Endothelial cell (in vitro differentiated cells): ENCODE data around the gene MTCH2. TPM values are rescaled to one million over a fixed set of nuclear protein-coding genes. Genes with fewer than 3 reads are reported as not detected.

ENCODE experiments used
- DNase-seq: peaks from one replicate; pipeline ENCODE4 v3.0.0; 2021; ENCODE audit warnings: low spot score
- H3K27ac Mint-ChIP-seq: one replicate; pipeline ENCODE4 v1.8.0; 2021; ENCODE audit warnings: mixed read lengths, inconsistent platforms; ENCODE audit not compliant: unreplicated experiment
- H3K27me3 Mint-ChIP-seq: one replicate; pipeline ENCODE4 v1.8.0; 2021; ENCODE audit warnings: mild to moderate bottlenecking, moderate library complexity, mixed read lengths, inconsistent platforms; ENCODE audit not compliant: unreplicated experiment
- H3K36me3 Mint-ChIP-seq: one replicate; pipeline ENCODE4 v1.8.0; 2021; ENCODE audit warnings: mild to moderate bottlenecking, low read depth, mixed read lengths, inconsistent platforms; ENCODE audit not compliant: unreplicated experiment
- H3K4me1 Mint-ChIP-seq: one replicate; pipeline ENCODE4 v1.8.0; 2021; ENCODE audit warnings: mild to moderate bottlenecking, mixed read lengths, inconsistent platforms; ENCODE audit not compliant: unreplicated experiment
- H3K4me3 Mint-ChIP-seq: one replicate; pipeline ENCODE4 v1.8.0; 2021; ENCODE audit warnings: mild to moderate bottlenecking, mixed read lengths, inconsistent platforms; ENCODE audit not compliant: unreplicated experiment
- H3K9me3 Mint-ChIP-seq: one replicate; pipeline ENCODE4 v1.8.0; 2021; ENCODE audit warnings: mixed read lengths, inconsistent platforms; ENCODE audit not compliant: unreplicated experiment
- total RNA-seq: library from RNA; stranded (reverse); fragmentation: NEBNext Ultra II Directional; extraction: Animal tissue kit (Norgen Biotek cat#: 25700); gene quantifications from one replicate; pipeline ENCODE4 v1.2.1, GENCODE V29; 2021; ENCODE audit not compliant: unreplicated experiment
- TF ChIP-seq, protein P1 (sequence below): fragments of 200-600 bp; sonication (generic); IDR thresholded peaks from one replicate; pipeline ENCODE4 v1.5.0; 2021; ENCODE audit warnings: antibody characterized with exemption; ENCODE audit not compliant: unreplicated experiment

Gene MTCH2
- total RNA-seq, 1 donor from 2014 or later: 109 TPM

DNA sequence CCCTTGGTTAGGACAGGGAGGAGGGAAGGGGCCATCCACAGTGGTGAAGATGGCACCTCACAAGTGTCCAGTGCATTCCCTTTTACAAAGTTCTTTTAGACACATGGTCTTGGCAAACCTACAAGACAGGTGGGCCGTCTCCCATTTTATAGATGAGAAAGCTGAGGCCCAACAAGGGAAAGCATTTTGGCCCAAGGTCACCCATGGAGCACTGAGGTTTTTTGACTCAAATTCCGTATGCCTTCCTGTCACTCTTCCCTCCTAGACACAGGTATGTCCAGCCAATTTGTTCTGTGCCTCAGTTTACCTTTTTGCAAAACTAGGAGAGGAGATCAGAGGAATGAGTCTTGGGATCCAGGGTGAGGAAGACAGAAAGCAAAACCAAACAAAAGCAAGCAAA lies 49.4 kb downstream of the MTCH2 start:
- Mint-ChIP-seq H3K27me3 (peaks cover 22% of the 10 kb centered on the region), H3K36me3 (peaks cover 13% of the 10 kb centered on the region), H3K4me3 (peak overlapping the region; percentile 88), H3K4me1 (peaks cover 31% of the 10 kb centered on the region), H3K27ac (peak overlapping the region; percentile 95), H3K9me3 (no peaks in the 10 kb centered on the region)
- TF ChIP-seq, protein P1, sequence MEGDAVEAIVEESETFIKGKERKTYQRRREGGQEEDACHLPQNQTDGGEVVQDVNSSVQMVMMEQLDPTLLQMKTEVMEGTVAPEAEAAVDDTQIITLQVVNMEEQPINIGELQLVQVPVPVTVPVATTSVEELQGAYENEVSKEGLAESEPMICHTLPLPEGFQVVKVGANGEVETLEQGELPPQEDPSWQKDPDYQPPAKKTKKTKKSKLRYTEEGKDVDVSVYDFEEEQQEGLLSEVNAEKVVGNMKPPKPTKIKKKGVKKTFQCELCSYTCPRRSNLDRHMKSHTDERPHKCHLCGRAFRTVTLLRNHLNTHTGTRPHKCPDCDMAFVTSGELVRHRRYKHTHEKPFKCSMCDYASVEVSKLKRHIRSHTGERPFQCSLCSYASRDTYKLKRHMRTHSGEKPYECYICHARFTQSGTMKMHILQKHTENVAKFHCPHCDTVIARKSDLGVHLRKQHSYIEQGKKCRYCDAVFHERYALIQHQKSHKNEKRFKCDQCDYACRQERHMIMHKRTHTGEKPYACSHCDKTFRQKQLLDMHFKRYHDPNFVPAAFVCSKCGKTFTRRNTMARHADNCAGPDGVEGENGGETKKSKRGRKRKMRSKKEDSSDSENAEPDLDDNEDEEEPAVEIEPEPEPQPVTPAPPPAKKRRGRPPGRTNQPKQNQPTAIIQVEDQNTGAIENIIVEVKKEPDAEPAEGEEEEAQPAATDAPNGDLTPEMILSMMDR: no peak
- DNase-seq: no peak

DNA sequence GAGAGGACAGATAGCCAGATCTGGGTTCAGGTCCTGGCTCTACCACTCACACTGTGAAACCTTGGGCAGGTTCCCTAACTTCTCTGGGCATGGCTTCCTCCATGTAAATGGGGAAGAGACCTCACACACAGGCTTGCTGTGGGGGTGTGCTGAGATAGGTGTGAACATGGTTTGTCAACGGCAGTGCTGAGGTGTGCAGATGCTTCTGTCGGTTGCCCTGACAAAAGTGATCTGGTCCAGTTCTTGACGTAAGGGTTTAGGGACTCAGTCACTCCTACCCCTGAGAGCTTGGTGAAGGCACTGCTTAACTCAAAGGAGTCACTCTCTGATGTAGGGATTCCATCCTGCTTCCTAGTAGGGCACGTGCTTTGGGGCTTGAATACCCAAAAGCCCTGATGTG lies 50.1 kb downstream of the MTCH2 start:
- DNase-seq: no peak
- H3K27ac Mint-ChIP-seq: peak overlapping the region; percentile 95
- peaks cover 20% of the 10 kb centered on the region for H3K27me3 Mint-ChIP-seq
- H3K4me3 Mint-ChIP-seq: no peak overlapping the region
- H3K9me3 Mint-ChIP-seq: no peaks in the 10 kb centered on the region
- H3K4me1 Mint-ChIP-seq: peaks cover 34% of the 10 kb centered on the region
- peaks cover 13% of the 10 kb centered on the region for H3K36me3 Mint-ChIP-seq
- TF ChIP-seq, protein P1: no peak

DNA sequence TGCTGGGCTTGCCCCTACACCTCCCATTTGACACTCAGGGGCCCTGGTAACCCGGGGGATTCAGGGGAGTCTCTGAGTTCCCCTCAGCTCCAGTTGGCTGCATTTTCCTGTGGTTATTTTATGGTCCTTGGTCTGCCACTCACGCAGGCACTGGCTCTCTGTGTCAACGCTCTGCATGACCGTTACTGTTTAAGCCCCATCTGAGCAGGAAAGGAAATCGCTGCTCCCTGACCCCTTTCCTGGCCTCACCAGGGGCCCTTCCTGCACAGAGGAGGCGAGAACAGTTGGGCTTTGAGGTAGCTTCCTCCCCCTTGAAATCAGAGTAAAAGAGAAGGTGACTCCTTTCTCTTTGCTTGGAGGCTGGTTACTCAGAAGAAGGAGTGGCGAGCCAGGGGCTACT lies 50.6 kb downstream of the MTCH2 start:
- Mint-ChIP-seq H3K4me3 (no peak overlapping the region), H3K27ac (peak overlapping the region; percentile 95), H3K4me1 (peaks cover 35% of the 10 kb centered on the region), H3K27me3 (peaks cover 20% of the 10 kb centered on the region), H3K36me3 (peaks cover 13% of the 10 kb centered on the region), H3K9me3 (no peaks in the 10 kb centered on the region)
- peak; percentile 62 for DNase-seq
- TF ChIP-seq, protein P1: no peak

DNA sequence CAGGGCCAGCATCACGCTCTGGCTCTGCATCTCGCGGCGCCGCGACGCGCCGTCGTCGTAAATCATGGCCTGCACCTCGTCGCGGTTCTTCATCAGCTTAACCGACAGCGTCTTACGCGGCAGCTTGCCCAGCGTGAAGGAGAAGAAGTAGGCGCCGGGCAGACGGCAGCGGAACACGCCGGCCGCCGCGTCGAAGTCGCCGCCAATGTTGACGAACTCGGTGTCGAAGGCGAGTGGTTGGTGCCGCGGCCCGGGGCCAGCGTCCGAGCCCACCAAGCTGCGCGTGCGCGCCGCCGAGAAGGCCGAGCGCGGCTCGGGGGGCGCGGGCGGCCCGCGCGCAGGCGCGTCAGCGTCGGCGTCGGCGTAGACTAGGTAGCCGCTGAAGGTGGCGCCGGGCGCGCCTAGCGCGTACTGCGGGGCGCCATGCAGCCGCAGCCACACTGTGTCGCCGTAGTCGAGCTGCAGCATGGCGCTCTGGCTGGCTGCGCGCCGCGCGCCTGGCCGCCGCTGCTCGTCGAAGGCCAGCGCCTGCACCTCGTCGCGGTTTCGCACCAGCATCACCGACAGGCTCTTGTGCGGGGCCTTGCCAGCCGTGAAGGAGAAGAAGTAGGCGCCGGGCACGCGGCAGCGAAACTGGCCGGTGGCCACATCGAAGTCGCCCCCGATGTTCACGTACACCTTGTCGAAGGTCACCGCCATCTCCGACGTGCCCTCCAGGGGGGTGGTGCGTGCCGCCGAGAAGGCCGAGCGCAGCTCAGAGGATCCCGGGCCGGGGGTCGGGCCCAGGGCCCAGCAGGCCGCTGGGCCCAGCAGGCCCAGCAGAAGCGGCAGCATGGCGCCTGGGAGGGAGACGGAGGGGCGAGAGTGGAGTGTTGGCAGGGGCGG lies 52.1 kb downstream of the MTCH2 start:
- peaks cover 39% of the 10 kb centered on the region for H3K4me1 Mint-ChIP-seq
- no peak overlapping the region for H3K4me3 Mint-ChIP-seq
- H3K36me3 Mint-ChIP-seq: peaks cover 13% of the 10 kb centered on the region
- H3K9me3 Mint-ChIP-seq: no peaks in the 10 kb centered on the region
- H3K27me3 Mint-ChIP-seq: peaks cover 18% of the 10 kb centered on the region
- DNase-seq: no peak
- H3K27ac Mint-ChIP-seq: no peak overlapping the region
- TF ChIP-seq, protein P1: no peak

DNA sequence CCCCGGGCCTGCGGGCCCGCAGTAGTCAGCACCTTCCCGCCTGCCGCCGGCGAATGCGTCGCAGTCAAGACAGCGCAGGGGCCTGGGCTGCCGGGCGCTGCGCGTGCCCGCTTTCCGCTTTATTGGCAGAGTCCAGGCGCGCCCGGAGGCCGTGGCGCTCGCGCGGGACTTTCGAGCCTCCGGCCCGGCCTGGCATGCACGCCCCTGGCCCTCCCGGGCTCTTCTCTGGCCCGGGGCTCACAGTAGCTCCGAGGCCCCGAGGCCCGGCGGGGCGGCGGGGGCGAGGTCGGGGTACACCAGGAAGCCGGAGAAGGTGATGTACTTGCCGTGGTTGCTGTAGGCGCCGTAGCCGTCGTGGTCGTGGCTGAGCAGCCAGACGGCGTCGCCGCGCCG lies 52.8 kb downstream of the MTCH2 start:
- peaks cover 15% of the 10 kb centered on the region for H3K27me3 Mint-ChIP-seq
- H3K4me3 Mint-ChIP-seq: no peak overlapping the region
- TF ChIP-seq, protein P1: no peak
- H3K4me1 Mint-ChIP-seq: peaks cover 36% of the 10 kb centered on the region
- no peak overlapping the region for H3K27ac Mint-ChIP-seq
- DNase-seq: no peak
- H3K9me3 Mint-ChIP-seq: no peaks in the 10 kb centered on the region
- peaks cover 13% of the 10 kb centered on the region for H3K36me3 Mint-ChIP-seq
